Measurements from ENCODE around the gene SLC35F1. TPM values are rescaled to one million over a fixed set of nuclear protein-coding genes. Genes with fewer than 3 reads are reported as not detected.

Gene SLC35F1
- total RNA-seq, 1 experiment from 2014 or later, result not detected

DNA sequence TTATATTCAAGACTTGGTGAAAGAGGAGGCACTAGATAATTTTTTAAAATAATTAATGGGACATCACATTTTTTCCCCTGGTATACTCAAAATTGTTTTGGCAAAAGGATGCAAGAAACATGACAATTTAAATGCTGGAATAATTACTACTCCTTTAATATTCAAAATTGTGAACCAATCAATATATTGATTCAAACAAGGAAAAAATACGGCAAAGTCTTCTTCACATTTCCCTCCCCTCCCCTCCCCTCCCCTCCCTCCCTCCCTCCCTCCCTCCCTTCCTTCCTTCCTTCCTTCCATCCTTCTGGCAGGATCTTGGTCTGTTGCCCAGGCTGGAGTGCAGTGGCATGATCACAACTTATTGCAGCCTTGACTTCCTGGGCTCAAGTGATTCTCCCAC is 4.1 kb downstream of the SLC35F1 start:
- Mint-ChIP-seq H3K36me3 (ENCODE audit: insufficient read depth, unreplicated experiment) (no peaks in the 10 kb centered on the region), H3K27me3 (ENCODE audit: insufficient read depth, unreplicated experiment) (peaks cover 5% of the 10 kb centered on the region), H3K4me3 (ENCODE audit: unreplicated experiment) (no peak overlapping the region), H3K9me3 (ENCODE audit: unreplicated experiment) (no peaks in the 10 kb centered on the region), H3K27ac (ENCODE audit: low read depth, unreplicated experiment) (no peak overlapping the region), H3K4me1 (ENCODE audit: insufficient read depth, unreplicated experiment) (no peaks in the 10 kb centered on the region)
- CTCF ChIA-PET, result no interaction called here
- TF ChIP-seq, protein P1, sequence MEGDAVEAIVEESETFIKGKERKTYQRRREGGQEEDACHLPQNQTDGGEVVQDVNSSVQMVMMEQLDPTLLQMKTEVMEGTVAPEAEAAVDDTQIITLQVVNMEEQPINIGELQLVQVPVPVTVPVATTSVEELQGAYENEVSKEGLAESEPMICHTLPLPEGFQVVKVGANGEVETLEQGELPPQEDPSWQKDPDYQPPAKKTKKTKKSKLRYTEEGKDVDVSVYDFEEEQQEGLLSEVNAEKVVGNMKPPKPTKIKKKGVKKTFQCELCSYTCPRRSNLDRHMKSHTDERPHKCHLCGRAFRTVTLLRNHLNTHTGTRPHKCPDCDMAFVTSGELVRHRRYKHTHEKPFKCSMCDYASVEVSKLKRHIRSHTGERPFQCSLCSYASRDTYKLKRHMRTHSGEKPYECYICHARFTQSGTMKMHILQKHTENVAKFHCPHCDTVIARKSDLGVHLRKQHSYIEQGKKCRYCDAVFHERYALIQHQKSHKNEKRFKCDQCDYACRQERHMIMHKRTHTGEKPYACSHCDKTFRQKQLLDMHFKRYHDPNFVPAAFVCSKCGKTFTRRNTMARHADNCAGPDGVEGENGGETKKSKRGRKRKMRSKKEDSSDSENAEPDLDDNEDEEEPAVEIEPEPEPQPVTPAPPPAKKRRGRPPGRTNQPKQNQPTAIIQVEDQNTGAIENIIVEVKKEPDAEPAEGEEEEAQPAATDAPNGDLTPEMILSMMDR (IDR thresholded peaks at IDR 0.05; ENCODE audit: unreplicated experiment), result no peak
- BruUV-seq (replicated peaks), result no TSS peak
- DNase-seq (ENCODE audit: unreplicated experiment), result no peak
- intact Hi-C loops (cut with micrococcal nuclease), result no loop called here
- POLR2A ChIA-PET, result no interaction called here

- no peak overlapping the region for H3K27ac Mint-ChIP-seq (ENCODE audit: low read depth, unreplicated experiment)
- intact Hi-C loops (cut with micrococcal nuclease), result no loop called here
- no peaks in the 10 kb centered on the region for H3K9me3 Mint-ChIP-seq (ENCODE audit: unreplicated experiment)
- CTCF ChIA-PET, result no interaction called here
- POLR2A ChIA-PET, result no interaction called here
- TF ChIP-seq, protein P1 (IDR thresholded peaks at IDR 0.05; ENCODE audit: unreplicated experiment), result no peak
- no peaks in the 10 kb centered on the region for H3K36me3 Mint-ChIP-seq (ENCODE audit: insufficient read depth, unreplicated experiment)
- no peak overlapping the region for H3K4me3 Mint-ChIP-seq (ENCODE audit: unreplicated experiment)
- H3K4me1 Mint-ChIP-seq (ENCODE audit: insufficient read depth, unreplicated experiment), result no peaks in the 10 kb centered on the region
- peaks cover under 1% of the 10 kb centered on the region for H3K27me3 Mint-ChIP-seq (ENCODE audit: insufficient read depth, unreplicated experiment)
- no TSS peak for BruUV-seq (replicated peaks)
- no peak for DNase-seq (ENCODE audit: unreplicated experiment)
Measured at GRCh38 chr6:117911660-117912059, 4.6 kb downstream of the SLC35F1 start.

DNA sequence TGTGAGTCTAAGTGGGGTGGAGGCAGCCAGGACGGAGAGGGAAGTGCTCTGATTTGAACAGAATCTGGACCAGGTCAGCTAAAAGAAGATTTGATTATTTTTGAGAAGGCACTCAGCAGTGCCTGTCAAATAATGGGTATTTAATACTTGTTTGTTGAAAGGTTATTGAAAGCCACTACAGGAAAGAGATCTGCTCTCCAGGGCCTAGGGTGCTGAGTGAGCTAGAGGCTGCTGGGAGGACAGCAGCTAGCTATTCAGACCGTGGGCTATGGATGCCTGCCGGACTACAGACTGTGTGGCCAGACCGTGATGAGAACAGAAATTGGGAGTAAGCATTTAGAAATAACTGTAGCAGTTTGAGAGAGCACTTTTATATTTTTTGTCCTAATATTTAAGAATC is 8.8 kb downstream of the SLC35F1 start:
- no peaks in the 10 kb centered on the region for H3K4me1 Mint-ChIP-seq (ENCODE audit: insufficient read depth, unreplicated experiment)
- CTCF ChIA-PET, result no interaction called here
- BruUV-seq (replicated peaks), result no TSS peak

DNA sequence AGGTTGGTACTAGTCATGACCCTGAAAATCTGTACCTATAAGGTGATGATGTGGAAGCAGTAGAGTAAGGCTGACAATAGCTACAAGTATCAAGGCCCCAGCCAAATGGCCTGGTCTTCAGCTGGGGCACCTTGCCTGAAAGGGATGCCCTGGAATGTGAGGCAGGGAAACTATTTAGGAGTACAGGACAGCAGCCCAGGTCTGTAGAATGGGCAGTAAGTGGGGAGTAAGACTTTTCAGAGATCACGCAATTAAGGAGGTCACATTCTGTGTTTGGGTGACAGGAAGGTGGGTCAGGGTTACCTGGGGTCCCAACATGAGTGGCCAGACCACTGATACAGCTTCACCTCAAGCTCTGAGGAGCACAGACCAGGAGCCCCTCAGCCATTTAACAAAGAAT is 9.4 kb downstream of the SLC35F1 start:
- TF ChIP-seq, protein P1 (IDR thresholded peaks at IDR 0.05; ENCODE audit: unreplicated experiment), result no peak
- Mint-ChIP-seq H3K4me1 (ENCODE audit: insufficient read depth, unreplicated experiment) (no peaks in the 10 kb centered on the region), H3K9me3 (ENCODE audit: unreplicated experiment) (no peaks in the 10 kb centered on the region), H3K27me3 (ENCODE audit: insufficient read depth, unreplicated experiment) (no peaks in the 10 kb centered on the region), H3K27ac (ENCODE audit: low read depth, unreplicated experiment) (no peak overlapping the region), H3K36me3 (ENCODE audit: insufficient read depth, unreplicated experiment) (no peaks in the 10 kb centered on the region), H3K4me3 (ENCODE audit: unreplicated experiment) (no peak overlapping the region)
- intact Hi-C loops (cut with micrococcal nuclease), result no loop called here
- ChIA-PET POLR2A (no interaction called here), CTCF (interaction anchor here (0.7 kb wide), 1 partner anchor 71 kb away, joined by 3 read pairs; no protein-coding TSS in a partner anchor)
- BruUV-seq (replicated peaks), result no TSS peak
- no peak for DNase-seq (ENCODE audit: unreplicated experiment)

More for the DNA sequence above, 8.8 kb downstream of the SLC35F1 start:
- DNase-seq (ENCODE audit: unreplicated experiment), result no peak
- H3K27ac Mint-ChIP-seq (ENCODE audit: low read depth, unreplicated experiment), result no peak overlapping the region
- intact Hi-C loops (cut with micrococcal nuclease), result no loop called here
- H3K4me3 Mint-ChIP-seq (ENCODE audit: unreplicated experiment), result no peak overlapping the region
- H3K36me3 Mint-ChIP-seq (ENCODE audit: insufficient read depth, unreplicated experiment), result no peaks in the 10 kb centered on the region
- TF ChIP-seq, protein P1 (IDR thresholded peaks at IDR 0.05; ENCODE audit: unreplicated experiment), result no peak
- no peaks in the 10 kb centered on the region for H3K27me3 Mint-ChIP-seq (ENCODE audit: insufficient read depth, unreplicated experiment)
- POLR2A ChIA-PET, result no interaction called here
- no peaks in the 10 kb centered on the region for H3K9me3 Mint-ChIP-seq (ENCODE audit: unreplicated experiment)
